ENCODE results near the gene TMEM187.

TMEM187 gene

DNA sequence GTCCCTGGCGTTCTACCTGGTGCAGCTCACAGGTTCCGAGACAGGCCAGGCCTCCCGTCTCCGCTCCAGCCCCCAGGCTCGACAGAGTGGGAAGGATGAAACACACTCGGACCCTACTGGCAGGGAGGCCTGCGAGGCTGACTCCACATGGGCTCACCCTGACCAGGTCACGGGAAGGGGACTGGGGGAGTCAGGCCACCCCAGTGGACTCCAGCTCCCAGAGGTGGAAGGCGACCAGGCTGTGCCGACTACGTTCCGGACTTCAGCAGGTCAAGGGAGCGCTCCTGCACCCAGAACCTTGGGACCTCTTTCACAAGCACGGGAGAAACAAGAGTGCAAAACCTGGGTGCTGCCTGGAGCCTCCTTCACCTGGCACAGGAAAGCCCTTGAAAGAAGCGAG, 51.7 kb downstream of the TMEM187 start:
- no peak for TF ChIP-seq EGR1 (IDR thresholded peaks at IDR 0.05)
- TF ChIP-seq, protein P1, sequence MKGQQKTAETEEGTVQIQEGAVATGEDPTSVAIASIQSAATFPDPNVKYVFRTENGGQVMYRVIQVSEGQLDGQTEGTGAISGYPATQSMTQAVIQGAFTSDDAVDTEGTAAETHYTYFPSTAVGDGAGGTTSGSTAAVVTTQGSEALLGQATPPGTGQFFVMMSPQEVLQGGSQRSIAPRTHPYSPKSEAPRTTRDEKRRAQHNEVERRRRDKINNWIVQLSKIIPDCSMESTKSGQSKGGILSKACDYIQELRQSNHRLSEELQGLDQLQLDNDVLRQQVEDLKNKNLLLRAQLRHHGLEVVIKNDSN (IDR thresholded peaks at IDR 0.05), result no peak
- TF ChIP-seq TCF12 (IDR thresholded peaks at IDR 0.05; ENCODE audit: low read depth), result no peak
- no peak for TF ChIP-seq YY1 (IDR thresholded peaks at IDR 0.05; ENCODE audit: low read depth)
- no peak for TF ChIP-seq EP300 (IDR thresholded peaks at IDR 0.05; ENCODE audit: borderline replicate concordance)
- TF ChIP-seq CEBPB (IDR thresholded peaks at IDR 0.05), result no peak
- no peak for TF ChIP-seq CREB1 (IDR thresholded peaks at IDR 0.05; ENCODE audit: low read depth)

DNA sequence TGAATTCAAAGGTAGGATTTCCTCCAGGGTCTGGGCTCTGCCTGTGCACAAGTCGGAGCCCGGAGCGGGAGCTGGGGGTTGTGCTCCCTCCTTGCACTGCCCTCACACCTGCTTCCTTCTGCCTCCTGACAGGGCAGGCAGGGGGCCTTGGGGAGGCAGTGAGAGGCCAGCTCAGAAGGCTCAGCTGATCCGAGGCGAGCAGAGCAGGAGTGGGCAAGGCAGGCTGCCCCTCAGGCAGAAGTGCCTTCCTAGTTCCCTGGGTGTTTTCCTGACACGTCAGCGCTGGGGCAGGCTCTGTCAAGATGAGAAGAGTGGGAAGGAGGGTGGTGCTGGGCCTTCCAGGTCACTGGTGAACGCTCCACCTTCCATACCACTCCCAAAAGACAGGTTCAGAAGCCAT, 52.7 kb downstream of the TMEM187 start:
- no peak for TF ChIP-seq EGR1 (IDR thresholded peaks at IDR 0.05)
- no peak for TF ChIP-seq TCF12 (IDR thresholded peaks at IDR 0.05; ENCODE audit: low read depth)

DNA sequence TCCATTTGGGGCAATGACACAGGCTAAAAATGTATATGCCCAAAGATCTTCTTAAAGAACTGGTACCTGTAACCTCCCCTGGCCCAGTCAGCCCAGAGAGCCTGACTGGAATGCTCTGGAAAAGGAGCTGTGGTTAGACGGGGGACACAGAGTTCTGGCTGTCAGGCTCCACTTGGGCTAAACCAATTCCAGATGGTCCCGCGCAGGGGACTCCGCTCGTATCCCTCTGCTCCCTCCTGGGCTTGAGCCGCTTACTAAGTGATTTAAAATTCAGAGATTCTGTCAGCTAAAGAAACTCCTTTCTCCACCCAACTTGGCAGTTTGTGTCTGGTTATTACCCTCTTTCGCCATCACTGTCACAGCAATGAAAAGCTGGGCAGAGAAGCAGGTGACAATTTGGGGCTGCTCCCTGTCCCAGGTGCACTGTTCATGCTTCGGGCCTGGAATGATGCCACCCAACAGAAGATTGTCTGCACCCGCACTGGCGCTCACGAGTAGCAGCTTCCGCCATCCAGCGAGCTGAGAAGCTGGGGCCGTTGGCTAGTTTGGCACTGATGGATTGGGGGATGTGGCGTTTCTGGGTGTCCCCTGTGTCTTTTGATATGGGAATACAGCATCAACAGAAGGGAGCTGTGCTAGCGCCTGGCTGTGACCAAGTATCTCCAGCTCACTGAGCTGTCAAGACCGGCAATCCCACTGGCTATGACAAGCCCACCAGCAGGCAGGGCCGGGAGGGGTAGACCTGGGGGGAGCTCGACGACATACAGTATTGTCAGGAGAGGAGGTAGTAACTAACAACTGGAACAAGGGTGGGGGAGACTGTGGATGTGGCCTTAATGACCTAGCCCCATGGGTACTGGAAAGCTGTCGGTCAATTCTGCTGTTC, 53.8 kb downstream of the TMEM187 start:
- TF ChIP-seq, protein P1 (IDR thresholded peaks at IDR 0.05), result no peak
- TF ChIP-seq TCF12 (IDR thresholded peaks at IDR 0.05; ENCODE audit: low read depth) (no peak), FOXM1 (IDR thresholded peaks at IDR 0.05; ENCODE audit: borderline replicate concordance, low read depth) (no peak), TAF1 (IDR thresholded peaks at IDR 0.05; ENCODE audit: low read depth) (no peak), ZBTB7A (IDR thresholded peaks at IDR 0.05; ENCODE audit: low read depth) (no peak), YY1 (IDR thresholded peaks at IDR 0.05; ENCODE audit: low read depth) (no peak), EP300 (IDR thresholded peaks at IDR 0.05; ENCODE audit: borderline replicate concordance) (no peak), TEAD4 (IDR thresholded peaks at IDR 0.05) (no peak), EGR1 (IDR thresholded peaks at IDR 0.05) (no peak), RAD21 (IDR thresholded peaks at IDR 0.05; ENCODE audit: low read depth) (no peak), NFIC (IDR thresholded peaks at IDR 0.05) (no peak), CEBPB (IDR thresholded peaks at IDR 0.05) (no peak), CREB1 (IDR thresholded peaks at IDR 0.05; ENCODE audit: low read depth) (no peak)
- TF ChIP-seq, protein P2, sequence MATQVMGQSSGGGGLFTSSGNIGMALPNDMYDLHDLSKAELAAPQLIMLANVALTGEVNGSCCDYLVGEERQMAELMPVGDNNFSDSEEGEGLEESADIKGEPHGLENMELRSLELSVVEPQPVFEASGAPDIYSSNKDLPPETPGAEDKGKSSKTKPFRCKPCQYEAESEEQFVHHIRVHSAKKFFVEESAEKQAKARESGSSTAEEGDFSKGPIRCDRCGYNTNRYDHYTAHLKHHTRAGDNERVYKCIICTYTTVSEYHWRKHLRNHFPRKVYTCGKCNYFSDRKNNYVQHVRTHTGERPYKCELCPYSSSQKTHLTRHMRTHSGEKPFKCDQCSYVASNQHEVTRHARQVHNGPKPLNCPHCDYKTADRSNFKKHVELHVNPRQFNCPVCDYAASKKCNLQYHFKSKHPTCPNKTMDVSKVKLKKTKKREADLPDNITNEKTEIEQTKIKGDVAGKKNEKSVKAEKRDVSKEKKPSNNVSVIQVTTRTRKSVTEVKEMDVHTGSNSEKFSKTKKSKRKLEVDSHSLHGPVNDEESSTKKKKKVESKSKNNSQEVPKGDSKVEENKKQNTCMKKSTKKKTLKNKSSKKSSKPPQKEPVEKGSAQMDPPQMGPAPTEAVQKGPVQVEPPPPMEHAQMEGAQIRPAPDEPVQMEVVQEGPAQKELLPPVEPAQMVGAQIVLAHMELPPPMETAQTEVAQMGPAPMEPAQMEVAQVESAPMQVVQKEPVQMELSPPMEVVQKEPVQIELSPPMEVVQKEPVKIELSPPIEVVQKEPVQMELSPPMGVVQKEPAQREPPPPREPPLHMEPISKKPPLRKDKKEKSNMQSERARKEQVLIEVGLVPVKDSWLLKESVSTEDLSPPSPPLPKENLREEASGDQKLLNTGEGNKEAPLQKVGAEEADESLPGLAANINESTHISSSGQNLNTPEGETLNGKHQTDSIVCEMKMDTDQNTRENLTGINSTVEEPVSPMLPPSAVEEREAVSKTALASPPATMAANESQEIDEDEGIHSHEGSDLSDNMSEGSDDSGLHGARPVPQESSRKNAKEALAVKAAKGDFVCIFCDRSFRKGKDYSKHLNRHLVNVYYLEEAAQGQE (IDR thresholded peaks at IDR 0.05; ENCODE audit: low read depth), result no peak
- TF ChIP-seq, protein P3, sequence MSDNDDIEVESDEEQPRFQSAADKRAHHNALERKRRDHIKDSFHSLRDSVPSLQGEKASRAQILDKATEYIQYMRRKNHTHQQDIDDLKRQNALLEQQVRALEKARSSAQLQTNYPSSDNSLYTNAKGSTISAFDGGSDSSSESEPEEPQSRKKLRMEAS (IDR thresholded peaks at IDR 0.05), result no peak

DNA sequence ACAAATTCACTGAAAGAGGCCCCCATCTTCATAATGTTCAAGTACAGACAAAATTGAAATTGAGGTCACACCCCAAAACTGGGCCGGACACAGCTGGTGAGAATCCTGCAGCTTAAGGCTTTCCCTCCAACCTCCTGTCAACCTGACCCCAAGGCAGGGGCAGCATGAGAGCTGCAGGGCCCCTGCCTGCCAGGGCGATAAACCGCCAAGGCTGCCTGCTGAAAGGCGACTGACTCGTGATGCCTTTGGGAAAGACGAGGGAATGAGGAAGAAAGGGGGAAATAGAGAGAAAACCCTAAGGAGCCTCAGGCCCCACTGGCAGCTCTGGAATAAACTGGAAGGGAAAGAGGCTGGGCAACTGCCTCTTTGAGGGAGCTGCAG, 54.5 kb downstream of the TMEM187 start:
- no peak for TF ChIP-seq EP300 (IDR thresholded peaks at IDR 0.05; ENCODE audit: borderline replicate concordance)
- TF ChIP-seq CEBPB (IDR thresholded peaks at IDR 0.05), result no peak
- no peak for TF ChIP-seq TEAD4 (IDR thresholded peaks at IDR 0.05)

DNA sequence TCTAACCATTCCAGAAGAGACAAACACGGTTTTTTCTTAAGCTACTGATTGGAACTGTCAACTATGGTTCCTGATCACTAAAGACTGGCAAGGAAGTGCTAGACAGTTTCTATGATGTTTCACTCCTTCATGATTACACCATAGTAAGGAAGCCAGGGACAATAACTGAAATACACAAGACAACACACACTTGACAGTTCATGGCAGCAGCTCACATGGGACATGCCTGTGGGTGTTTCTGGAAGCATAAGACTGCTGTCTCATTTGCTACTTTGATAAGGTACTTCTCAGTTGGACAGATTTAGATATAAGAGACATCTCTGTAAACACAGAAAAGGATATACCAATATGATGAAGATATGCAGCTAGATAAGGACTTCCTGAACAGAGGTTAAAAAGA, 55.4 kb downstream of the TMEM187 start:
- TF ChIP-seq CEBPB (IDR thresholded peaks at IDR 0.05), result no peak
- TF ChIP-seq, protein P1 (IDR thresholded peaks at IDR 0.05), result no peak

DNA sequence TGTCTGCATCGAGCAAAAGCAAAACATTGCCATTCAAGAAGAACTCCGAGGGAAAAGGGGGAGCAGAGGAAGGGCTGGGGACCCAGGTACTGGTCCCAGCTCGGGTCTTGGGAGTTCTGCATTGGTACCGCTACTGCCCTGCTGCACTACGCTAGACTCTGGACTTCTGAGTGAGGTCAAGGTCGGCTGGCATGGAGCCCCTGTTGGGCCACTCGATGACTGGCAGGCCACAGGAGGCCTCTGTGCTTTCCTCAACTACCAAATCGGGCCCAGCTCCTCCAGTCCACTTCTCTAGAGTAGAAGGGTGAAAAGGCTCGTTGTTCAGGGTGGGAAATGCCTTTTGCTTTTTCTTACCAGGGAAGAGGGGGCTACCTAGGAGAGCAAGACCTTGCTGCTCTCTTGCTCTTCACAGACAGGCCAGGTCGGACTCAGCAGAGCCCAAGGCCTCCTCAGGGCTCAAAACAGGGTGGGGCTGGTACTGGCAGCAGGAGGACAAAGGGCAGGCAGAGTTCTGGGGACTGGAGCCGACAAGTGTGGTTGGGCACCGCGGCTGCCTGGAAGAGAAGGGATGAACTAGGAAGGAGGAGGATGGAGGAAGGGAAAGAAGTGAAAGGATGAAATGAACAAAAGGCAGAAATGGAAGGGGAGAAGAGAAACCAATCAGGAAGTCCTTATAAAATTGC, 56.1 kb downstream of the TMEM187 start:
- TF ChIP-seq TAF1 (IDR thresholded peaks at IDR 0.05; ENCODE audit: low read depth) (no peak), YY1 (IDR thresholded peaks at IDR 0.05; ENCODE audit: low read depth) (no peak), FOXM1 (IDR thresholded peaks at IDR 0.05; ENCODE audit: borderline replicate concordance, low read depth) (no peak), NFIC (IDR thresholded peaks at IDR 0.05) (no peak), TEAD4 (IDR thresholded peaks at IDR 0.05) (no peak), EP300 (IDR thresholded peaks at IDR 0.05; ENCODE audit: borderline replicate concordance) (no peak), CREB1 (IDR thresholded peaks at IDR 0.05; ENCODE audit: low read depth) (no peak), EGR1 (IDR thresholded peaks at IDR 0.05) (no peak), TCF12 (IDR thresholded peaks at IDR 0.05; ENCODE audit: low read depth) (no peak), ZBTB7A (IDR thresholded peaks at IDR 0.05; ENCODE audit: low read depth) (no peak), CEBPB (IDR thresholded peaks at IDR 0.05) (no peak), RAD21 (IDR thresholded peaks at IDR 0.05; ENCODE audit: low read depth) (no peak)
- TF ChIP-seq, protein P1 (IDR thresholded peaks at IDR 0.05), result no peak
- TF ChIP-seq, protein P3 (IDR thresholded peaks at IDR 0.05), result no peak
- TF ChIP-seq, protein P2 (IDR thresholded peaks at IDR 0.05; ENCODE audit: low read depth), result no peak
